IPS-18a (cell line): ENCODE results near the gene MYADML2.

Experiments used
- H3K27ac ChIP-seq: one replicate; pipeline ENCODE4 v1.5.1; 2013; ENCODE audit warnings: low read length
- H3K27me3 ChIP-seq: one replicate; pipeline ENCODE4 v1.6.1; 2013; ENCODE audit warnings: mild to moderate bottlenecking, low read length; ENCODE audit not compliant: control insufficient read depth, insufficient read depth
- H3K36me3 ChIP-seq: one replicate; pipeline ENCODE4 v1.6.1; 2013; ENCODE audit warnings: low read depth, low read length; ENCODE audit not compliant: control insufficient read depth
- H3K4me1 ChIP-seq: one replicate; pipeline ENCODE4 v1.6.1; 2013; ENCODE audit warnings: low read depth, low read length; ENCODE audit not compliant: control insufficient read depth
- H3K4me3 ChIP-seq: one replicate; pipeline ENCODE4 v1.5.1; 2013; ENCODE audit warnings: low read length
- H3K9ac ChIP-seq: one replicate; pipeline ENCODE4 v1.6.1; 2013; ENCODE audit warnings: mild to moderate bottlenecking, low read length, moderate library complexity
- H3K9me3 ChIP-seq: one replicate; pipeline ENCODE4 v1.6.1; 2013; ENCODE audit warnings: low read depth, low read length; ENCODE audit not compliant: control insufficient read depth

MYADML2 gene

DNA sequence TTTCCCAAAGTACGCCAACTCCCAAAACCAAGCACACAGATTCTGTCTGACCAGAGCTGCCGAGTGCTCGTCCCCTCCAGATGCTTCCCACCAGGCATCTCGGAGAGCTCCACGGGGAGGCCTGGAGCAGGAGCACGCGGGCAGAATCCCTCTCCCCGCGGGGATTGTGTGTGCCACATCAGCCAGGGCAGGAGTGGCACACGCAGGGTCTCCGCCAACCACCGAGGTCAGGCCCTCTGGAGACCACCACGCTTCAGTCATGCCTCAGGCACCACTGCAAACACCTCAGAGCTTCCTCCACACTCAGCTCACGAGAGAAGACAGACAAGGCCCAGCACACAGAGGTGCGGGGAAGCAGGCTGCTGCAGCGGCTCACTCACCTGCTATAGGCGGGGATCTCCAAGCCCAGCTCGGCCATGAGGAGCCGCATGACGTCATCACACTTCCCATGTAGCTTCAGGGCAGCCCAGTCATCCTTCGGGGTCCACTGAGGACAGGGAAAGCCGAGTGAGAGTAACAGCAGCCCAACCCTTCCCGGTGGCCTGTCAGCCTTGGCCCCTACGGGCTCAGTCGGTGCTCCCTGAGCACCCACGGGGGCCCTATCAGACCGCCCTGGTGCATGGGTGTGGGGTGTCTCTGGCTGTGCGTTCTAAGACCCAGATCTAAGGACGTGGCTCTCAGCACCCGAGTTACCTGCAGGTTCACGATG, 33.5 kb downstream of the MYADML2 start:
- Histone ChIP-seq H3K9me3 (no peaks in the 10 kb centered on the region), H3K36me3 (peaks cover 21% of the 10 kb centered on the region), H3K9ac (no peak overlapping the region), H3K27ac (no peak overlapping the region), H3K4me3 (no peak overlapping the region), H3K4me1 (peaks cover 14% of the 10 kb centered on the region), H3K27me3 (peaks cover 12% of the 10 kb centered on the region)

DNA sequence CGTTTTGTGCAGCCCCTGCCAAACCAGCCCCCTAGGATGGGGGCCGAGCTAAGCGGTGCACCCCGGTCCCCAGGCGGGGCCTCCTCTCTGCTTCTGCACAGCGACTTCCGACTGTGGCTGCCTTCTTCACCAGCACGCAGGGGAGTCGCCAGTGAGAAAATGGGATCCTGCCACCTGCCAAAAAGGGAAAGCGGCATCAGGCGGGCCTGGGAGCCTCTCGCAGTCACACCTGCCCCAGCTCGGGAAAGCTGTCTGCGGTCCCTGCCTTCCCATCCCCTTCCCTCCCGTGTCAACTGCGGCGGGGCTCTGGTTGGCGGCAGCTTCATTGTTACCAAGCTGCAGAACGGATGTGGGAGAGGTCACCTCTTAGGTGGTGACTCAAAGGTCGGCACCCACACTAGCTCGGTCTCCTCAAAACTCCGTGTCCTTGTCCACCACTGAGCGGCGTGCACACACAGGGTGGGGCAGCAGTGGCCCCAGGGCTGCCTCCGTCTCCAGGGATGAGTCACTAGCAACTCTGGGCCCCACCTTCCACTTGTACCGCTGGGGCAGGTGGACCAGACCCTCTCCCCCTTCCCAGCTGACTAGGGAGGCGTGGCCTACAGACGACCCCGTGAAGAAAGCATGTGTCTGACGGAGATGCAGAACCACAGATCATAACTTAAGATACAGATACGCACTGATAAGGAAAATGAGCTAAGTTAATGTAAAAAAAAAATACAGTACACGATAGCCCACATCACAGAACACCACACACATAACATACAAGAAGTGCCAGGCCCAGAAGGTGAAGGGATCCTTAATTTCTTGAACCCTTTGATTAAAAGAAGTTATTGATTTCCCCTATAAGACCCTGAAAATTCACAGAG, 34.4 kb downstream of the MYADML2 start:
- Histone ChIP-seq H3K27me3 (peaks cover 12% of the 10 kb centered on the region), H3K9me3 (no peaks in the 10 kb centered on the region), H3K4me1 (peaks cover 14% of the 10 kb centered on the region), H3K36me3 (peaks cover 21% of the 10 kb centered on the region), H3K4me3 (no peak overlapping the region), H3K9ac (no peak overlapping the region), H3K27ac (no peak overlapping the region)

DNA sequence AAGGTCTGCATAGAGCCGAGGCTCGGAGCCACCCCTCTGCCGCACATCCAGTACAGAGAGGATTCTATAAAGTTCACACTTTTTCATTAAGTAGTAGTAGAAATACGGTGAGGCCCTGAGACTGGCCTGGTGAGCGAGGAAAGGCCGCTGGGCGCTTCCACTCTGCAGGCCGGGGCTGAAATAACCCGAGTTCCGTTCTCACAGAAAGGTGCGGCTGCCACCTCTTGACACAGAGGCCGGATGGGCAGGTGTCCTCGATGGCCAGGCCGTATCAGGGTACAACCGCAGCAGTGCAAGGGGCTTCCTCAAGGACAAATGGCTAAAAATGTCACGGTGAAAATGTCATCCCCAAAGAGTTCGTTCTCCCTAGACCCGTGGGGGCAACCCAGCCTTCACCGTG, 35.1 kb downstream of the MYADML2 start:
- Histone ChIP-seq H3K27me3 (peaks cover 12% of the 10 kb centered on the region), H3K27ac (no peak overlapping the region), H3K9ac (no peak overlapping the region), H3K4me3 (peak overlapping the region; percentile 49), H3K9me3 (no peaks in the 10 kb centered on the region), H3K4me1 (peaks cover 11% of the 10 kb centered on the region), H3K36me3 (peaks cover 21% of the 10 kb centered on the region)

DNA sequence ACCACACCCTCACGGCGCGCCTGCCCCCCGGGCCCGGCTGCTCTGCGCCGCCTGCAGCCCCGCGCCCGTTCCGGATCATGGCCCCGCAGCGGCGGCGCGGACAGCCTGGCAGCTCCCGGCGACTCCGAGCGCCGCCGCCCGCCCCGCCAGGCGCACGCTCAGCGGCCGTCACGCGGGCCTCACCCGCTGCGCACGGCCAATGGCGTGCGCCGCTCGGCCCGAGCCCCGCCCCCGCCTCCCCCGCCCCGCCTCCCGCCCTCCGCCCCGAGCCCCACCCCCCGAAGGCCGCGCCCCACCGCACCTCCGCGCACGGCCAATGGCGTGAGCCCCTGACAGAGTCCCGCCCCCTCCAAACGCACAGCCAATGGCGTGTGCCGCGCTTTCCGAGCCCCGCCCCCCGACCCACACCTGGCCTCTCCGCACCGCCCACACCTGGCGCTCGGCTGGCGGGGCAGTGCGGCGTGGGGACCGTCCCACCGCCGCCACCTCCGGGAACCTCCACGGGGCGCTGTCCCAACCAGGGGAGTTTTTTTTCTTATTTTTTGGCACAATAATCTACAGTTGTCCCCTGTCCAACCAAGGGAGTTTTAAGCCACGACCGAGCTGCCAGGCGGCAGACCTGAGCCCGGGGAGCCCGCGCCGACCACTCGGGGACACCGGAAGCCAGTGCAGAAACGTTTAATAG, 35.6 kb downstream of the MYADML2 start, which contains the start of gene PCYT2:
PCYT2 (minus strand) TSS at position 123 of the 685 bp plus-strand sequence; CDS start at position 79, 44 bp downstream.
- peak within 1 kb of the TSS; percentile 69 for H3K4me3 ChIP-seq
- H3K27ac ChIP-seq = no peak within 1 kb of the TSS
- H3K36me3 ChIP-seq = peaks cover 21% of the 10 kb centered on the region

DNA sequence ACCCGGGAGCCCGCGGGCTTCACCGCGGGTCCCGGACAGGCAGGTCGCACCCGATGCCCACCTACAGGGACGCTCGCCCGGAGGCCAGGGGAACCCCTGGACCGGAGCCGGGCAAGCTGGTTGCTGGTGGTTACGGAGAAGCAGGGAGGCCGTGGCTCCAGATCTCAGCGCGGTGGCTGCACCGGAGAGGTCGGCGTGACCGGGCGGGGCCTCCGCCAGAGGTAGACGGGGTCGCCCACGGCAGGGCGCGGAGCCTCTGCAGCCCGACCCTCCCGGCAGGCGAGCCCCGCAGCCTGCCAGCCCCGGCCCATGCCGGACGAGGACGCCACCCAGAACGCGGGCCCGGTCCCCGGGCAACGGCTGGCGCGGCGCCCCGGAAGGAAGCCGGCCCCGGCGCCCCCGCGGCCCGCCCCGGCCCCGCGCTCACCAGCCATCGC, 36.2 kb downstream of the MYADML2 start:
- peaks cover 21% of the 10 kb centered on the region for H3K36me3 ChIP-seq
- no peak overlapping the region for H3K27ac ChIP-seq
- H3K9ac ChIP-seq = peak overlapping the region; percentile 38
- no peaks in the 10 kb centered on the region for H3K9me3 ChIP-seq
- peak overlapping the region; percentile 69 for H3K4me3 ChIP-seq
- peaks cover 12% of the 10 kb centered on the region for H3K27me3 ChIP-seq
- peaks cover 9% of the 10 kb centered on the region for H3K4me1 ChIP-seq

More for the DNA sequence above, 35.6 kb downstream of the MYADML2 start, which contains the start of gene PCYT2:
- H3K4me1 ChIP-seq = peaks cover 9% of the 10 kb centered on the region
- peak within 1 kb of the TSS; percentile 38 for H3K9ac ChIP-seq
- peaks cover 12% of the 10 kb centered on the region for H3K27me3 ChIP-seq
- no peaks in the 10 kb centered on the region for H3K9me3 ChIP-seq

DNA sequence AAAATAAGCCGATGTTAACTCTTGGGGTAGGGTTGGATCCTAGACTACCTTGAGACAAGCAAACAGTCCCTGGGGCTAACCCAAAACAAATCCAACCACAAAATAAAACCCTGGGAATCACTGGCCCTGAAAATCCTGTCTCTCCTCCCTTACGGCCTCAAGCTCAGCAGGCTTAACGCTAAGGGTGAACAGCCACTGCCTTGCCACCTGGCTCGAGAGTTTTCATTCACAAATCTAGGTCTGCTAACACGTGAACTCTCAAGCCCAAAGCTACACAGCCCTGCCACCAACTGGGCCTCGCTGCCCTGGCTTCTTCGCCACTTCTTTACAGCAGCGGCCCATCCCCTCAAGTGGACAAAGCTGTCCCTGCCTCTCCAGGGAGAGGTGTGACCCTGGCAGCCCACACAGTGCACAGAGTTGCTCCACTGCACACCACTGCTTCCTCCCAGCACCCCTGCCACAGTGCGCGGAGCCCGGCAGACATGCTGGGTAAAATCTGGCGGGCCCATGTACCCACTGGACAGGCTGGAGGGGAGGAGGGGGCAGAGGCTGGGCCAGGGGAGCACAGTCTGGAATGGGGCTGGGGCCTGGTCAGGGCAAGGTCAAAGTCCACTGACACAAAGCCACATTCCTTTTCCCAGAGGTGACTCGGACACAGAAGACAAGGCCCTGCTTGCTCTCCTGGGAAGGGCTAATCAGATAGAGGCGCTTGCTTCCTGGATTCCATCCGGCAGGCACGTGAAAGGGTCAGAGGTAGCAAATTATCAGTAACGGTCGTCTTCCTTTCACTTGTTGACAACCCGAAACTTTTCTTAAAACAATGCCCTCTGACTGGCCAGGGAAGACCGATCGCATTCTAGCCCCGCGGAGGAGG, 36.8 kb downstream of the MYADML2 start:
- peak overlapping the region; percentile 38 for H3K9ac ChIP-seq
- H3K27ac ChIP-seq = no peak overlapping the region
- peaks cover 9% of the 10 kb centered on the region for H3K4me1 ChIP-seq
- peak overlapping the region; percentile 69 for H3K4me3 ChIP-seq
- peaks cover 12% of the 10 kb centered on the region for H3K27me3 ChIP-seq
- no peaks in the 10 kb centered on the region for H3K9me3 ChIP-seq
- peaks cover 21% of the 10 kb centered on the region for H3K36me3 ChIP-seq

DNA sequence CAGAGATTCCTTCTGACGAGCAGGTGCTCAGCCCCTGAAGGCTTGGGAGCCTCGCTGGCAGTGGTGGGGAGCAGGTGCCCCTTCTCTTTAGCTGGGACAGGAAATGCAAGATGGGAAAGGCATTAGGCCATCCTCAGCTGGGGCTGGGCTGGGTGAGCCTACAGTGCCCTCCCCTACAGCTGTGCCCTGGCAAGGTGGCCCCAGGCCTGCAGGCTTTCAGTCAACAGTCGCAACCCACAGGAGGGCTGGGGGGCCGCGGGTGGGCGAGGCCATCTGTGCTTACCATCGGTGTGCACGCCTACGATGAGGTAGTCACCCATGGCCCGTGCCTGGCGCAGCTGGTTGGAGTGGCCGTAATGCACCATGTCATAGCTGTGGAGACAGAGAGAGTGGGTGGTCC, 37.8 kb downstream of the MYADML2 start:
- peaks cover 12% of the 10 kb centered on the region for H3K27me3 ChIP-seq
- H3K9ac ChIP-seq = no peak overlapping the region
- no peak overlapping the region for H3K4me3 ChIP-seq
- H3K4me1 ChIP-seq = peaks cover 9% of the 10 kb centered on the region
- peaks cover 15% of the 10 kb centered on the region for H3K36me3 ChIP-seq
- H3K9me3 ChIP-seq = no peaks in the 10 kb centered on the region
- H3K27ac ChIP-seq = no peak overlapping the region

DNA sequence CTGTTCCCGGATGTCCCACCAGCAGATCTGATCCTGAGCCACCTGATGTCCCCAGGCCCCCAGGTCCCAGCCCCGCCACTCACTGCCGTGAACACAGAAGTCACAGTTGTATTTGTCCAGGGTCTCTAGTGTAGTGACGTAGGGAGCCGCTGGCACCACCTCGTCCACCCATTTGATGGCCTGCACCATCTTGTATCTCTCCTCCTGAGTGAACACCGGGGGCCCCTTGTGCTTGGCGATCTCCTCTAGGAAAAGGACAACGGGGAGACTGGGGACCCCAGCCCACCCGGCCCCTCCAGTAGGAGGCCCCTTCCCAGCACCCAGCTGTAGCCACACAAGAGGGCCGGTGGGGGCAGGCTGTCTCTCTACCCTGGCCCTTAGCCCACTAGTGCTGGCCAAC, 38.2 kb downstream of the MYADML2 start:
- Histone ChIP-seq H3K4me1 (peaks cover 9% of the 10 kb centered on the region), H3K36me3 (peaks cover 11% of the 10 kb centered on the region), H3K27me3 (peaks cover 12% of the 10 kb centered on the region), H3K9ac (no peak overlapping the region), H3K9me3 (no peaks in the 10 kb centered on the region), H3K27ac (no peak overlapping the region), H3K4me3 (no peak overlapping the region)

DNA sequence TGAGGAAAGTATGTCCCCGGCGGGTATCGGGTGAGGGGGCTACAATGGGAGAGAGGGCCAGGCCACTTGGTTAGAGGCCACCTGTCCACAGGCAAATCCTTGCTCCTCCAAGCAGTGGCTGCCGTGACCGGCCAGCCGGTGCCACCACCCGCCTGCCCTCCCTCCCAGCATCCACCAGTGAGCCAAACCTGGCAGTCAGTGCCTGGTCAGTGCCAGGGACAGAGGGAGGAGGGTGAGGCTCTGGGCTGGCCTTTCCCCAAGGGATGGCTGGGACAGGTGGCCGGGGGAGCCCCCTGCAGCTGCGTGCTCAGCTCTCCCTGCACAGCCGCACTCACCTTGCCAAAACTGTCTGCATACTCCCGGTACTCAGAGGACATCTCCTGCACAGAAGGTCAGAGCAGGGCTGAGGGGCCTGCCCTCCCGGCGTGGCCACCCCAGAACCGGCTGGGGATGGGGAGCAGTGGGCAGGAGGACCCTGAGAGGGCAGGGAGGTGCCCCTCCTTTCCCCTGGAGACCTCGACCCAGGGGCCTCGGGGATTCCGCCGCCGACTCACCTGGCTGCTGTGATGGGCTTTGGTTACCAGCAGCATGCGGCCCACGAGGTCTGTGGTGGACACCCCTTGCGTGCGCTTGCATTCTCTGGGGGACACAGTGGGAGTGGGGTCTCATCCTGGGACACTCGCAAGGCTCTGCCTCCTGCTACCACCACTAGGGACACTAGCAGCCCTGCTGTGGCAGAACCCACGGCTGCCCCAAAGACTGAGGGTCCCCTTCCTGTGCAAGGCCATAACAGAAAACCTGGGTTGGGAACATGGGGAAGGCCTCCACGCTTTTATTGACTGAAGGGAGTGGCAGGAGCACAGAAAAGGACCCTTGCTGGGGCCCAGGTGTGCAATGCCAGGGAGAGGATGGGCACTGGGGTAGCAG, 39.6 kb downstream of the MYADML2 start:
- Histone ChIP-seq H3K4me1 (peaks cover 9% of the 10 kb centered on the region), H3K9me3 (no peaks in the 10 kb centered on the region), H3K36me3 (no peaks in the 10 kb centered on the region), H3K27me3 (peaks cover 19% of the 10 kb centered on the region), H3K4me3 (no peak overlapping the region), H3K27ac (no peak overlapping the region), H3K9ac (no peak overlapping the region)
